Suprapubic skin (tissue), 4 donors: Measurements from ENCODE around the gene ARMC2.

Experiments
- EP300 ChIP-seq: sonication (generic); formaldehyde crosslinking; IDR thresholded peaks from one replicate; pipeline ENCODE4 v1.6.1; 2017; ENCODE audit warnings: antibody characterized with exemption
- POLR2AphosphoS5 ChIP-seq, 3 donors: sonication (generic); formaldehyde crosslinking; IDR thresholded peaks; one replicate each; pipeline ENCODE4 v1.6.1; 2017; ENCODE audit warnings: antibody characterized with exemption in 3 of 3

DNA sequence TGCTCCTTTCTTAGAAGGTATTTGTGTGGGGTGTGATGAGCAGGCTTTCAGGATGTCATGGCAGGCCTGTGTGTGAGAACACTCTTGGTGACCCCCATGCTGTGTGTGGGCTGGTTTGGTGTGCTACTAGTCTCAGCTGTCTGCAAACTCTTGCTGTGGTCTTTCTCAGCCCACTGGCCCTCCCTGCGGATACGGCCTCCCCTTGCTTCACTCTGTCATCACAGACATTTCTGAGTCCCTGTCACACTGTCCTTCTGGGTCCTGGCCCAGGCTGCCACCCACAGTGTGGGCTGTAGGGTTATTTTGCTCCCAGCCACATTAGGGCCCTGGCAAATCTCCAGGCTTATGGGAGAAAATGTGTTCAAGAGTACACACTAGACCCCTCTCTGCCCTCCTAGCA lies 39.0 kb upstream of the ARMC2 start:
- no peak for TF ChIP-seq EP300
- TF ChIP-seq POLR2AphosphoS5 (IDR thresholded peaks at IDR 0.05): no peak
